Fibroblast of skin of right biceps (primary cell): ENCODE results near the gene PIK3AP1.
"Not testable (repeated sequence)": the region's sequence is repeated elsewhere in the genome, so short reads cannot be mapped to it uniquely, and the experiment has no call there.

Experiments
- DNase-seq: peaks from one replicate; pipeline ENCODE4 v3.0.0-alpha.2; 2013

The PIK3AP1 gene

DNA sequence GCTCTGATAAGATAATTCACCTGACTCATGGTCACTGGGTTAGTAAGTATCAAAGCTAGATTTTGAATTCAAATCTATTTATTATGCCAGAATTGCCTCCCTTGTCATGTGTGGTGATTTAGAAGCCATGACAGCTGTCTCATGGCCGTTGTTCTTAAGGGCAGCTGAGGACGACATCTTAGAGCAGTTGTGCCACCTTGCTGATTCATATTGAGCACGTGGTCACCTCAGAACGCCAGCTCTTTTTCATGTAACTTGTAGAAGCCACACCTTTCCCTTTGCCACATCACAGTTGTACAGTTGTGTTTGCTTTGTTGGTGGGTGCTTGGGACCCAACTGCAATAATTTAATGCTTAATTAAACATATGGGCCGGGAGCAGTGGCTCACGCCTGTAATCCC, 4.3 kb upstream of the PIK3AP1 start:
- DNase-seq, result no peak

DNA sequence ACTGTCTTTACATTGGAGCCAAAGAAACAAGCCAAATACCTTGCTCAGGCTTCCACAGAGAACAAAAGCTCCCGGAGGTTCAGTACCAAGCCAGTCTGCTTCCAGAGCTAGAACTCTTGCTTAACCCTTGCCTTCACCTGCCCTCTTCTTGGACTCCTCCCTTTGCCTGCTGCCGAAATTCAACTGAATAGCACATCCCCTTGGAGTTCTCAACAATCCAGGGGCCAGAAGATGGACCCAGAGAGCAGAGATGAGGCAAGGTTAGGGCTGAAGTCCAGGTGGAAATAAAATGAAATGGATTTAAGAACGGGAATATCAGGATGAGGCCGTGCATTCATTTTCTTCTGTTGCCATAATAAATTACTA, 876 bp upstream of the PIK3AP1 start:
- no peak for DNase-seq

DNA sequence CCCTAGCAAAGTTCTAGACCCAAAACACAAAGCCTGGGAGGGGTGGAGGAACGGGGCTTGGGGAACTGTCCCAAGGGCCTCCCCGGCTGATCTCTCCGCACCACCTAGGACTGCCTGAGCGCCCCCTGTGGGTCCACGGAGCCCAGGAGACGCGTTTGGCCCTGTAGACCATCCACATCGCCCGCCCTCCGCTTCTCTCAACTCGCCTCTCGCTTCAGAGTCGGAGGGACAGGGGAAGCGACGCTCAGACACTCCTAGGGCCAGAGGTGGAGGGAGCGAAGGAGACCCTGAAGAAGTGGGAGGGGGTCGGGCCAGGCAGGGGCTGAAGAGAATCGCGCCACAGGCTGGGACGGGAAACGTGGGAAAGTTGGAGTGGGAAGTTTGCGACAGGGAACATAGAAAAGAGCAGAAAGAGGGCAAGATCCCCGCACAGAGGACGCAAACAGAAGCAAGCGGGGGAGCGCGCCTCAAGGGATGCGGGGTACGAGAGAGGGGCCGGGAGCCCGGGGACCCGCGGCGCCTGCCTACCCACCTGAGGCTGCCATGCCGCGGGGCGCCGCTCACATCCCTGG, 378 bp downstream of the PIK3AP1 start:
- DNase-seq, result no peak

DNA sequence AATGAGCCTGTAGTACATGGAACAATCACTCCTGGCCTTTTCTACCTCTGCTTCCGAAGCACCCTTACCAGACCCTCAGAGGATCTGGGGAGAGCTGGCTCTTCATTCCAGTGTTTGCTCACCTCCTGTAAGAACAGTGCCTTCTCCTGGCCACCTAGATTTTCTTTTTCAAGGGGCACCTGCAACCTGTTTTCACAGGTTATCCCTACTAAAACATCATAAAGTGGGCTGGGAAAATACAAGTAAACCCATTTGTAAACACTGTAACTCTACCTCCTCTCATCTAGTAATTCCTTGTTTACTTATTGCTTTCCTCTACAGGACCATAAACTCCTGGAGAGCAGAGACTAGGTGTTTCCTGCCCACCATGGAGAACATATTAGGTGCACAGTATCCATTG, 1.1 kb downstream of the PIK3AP1 start:
- DNase-seq, result no peak

DNA sequence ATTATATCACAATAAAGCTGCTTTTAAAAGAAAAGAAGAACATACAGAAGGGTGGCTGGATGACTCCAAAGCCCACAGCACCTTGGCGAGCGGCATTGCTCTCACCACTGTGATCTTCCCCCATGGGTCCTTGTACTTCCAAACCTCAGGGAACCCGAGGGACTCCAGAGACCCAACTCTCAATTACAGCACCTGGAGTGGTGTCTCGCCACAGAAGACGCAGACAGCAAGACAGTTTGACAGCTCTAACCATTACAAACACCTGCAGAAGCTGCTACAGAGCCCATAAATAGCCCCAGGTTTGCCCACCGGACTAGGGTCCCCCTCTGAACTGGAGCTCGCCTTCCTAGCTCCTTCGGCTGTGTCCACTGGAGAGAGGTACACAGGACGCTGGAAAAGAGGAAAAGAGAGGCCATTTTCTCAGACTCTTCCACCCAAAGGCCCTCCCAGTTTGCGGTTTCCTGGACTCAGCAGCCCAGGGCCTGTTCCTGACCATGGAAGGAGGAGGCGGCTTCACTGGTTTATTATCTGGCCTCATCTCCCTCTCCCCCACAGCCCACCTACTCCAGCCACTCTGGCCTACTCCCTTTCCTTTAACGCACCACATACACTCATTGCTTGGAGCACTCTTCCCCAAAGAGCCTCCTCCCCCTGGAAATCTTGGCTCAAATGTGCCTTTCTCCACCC, 1.9 kb downstream of the PIK3AP1 start:
- no peak for DNase-seq

DNA sequence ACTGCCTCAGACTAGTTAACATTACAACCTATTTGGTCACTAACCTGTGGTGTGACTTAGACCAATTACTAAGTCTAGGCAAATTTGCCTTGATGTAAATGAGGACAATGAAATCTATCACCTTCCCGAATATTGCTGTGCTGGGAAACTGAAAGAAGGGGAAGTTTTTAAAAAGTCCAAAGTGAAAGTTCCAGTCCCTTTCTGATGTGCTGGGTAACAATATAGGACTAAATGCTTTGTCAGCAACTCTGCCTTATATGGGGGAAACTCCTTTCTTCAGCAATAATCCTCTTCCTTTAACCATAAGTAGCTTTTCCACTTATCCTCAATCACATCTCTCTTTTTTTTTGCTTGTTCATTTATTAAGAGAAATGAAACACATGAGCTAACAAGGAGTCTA, 3.9 kb downstream of the PIK3AP1 start:
- no peak for DNase-seq

DNA sequence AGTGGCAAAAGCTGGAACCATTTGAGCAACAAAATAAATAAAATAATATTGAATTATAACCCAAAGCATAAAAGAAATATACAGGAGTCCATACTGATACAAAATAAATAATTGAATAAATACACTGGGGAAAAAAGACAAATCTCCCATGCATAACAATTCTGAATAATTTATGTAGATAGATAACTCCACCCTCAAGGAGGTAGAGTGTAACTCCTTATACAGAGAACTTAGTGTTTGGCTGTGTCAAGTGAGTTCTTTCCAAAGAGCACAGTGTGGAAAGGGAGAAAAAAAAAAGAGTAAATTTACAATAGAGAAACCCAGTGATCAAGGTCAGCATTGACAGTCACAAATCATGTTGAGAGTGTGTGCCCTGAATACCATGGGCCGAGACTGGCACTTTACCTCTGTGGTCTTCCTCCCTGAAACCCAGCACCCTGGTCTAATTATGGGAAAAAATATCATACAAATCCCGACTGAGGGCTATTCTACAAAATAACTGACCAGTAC, 5.5 kb downstream of the PIK3AP1 start:
- no peak for DNase-seq

DNA sequence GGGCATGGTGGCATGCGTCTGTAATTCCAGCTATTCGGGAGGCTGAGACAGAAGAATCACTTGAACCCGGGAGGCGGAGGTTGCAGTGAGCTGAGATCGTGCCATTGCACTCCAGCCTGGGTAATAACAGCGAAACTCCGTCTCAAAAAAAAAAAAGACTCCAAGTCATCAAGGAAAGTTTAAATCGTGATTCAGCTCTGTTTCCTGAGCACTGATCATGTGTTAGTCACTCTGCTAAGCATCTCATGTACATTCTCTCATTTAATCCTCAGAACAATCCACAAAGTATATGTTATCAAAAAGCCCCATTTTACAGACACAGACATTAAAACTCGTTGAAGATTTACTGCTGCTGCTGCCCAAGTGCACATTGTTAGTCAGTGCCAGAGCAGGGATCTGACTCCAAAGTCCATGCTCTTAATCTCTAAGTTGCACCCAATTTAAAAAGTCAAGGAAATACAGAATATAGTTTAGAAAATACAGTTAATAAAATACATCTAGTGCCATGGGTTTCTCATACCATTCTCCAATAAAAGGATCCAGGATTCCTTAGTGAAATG, 6.2 kb downstream of the PIK3AP1 start:
- DNase-seq, result peak; percentile 40

DNA sequence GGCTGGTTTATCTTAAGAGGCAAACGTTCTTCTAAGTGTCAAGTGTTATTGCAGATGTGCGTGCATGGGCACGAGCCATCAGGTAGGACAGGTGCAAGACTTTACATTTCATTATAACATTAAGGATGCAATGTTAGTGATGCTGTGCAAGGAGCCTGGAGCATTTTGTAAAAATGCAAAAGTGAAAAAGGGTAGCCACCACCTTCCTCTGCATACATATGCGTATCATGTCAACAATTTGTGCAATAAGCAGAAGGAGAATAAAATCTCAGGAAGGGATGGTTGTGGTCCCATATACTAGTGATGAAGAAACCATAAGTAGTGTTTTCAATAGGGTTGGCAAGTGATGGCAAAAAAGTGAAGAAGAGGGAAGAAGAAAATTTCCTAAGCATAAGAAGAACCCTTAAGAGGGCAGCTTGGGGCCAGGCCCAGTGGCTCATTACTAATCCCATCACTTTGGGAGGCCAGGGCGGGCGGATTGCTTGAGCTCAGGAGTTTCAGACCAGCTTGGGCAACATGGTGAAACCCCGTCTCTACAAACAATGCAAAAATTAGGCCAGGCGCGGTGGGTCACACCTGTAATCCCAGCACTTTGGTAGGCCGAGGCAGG, 7.5 kb downstream of the PIK3AP1 start:
- DNase-seq, result no peak

DNA sequence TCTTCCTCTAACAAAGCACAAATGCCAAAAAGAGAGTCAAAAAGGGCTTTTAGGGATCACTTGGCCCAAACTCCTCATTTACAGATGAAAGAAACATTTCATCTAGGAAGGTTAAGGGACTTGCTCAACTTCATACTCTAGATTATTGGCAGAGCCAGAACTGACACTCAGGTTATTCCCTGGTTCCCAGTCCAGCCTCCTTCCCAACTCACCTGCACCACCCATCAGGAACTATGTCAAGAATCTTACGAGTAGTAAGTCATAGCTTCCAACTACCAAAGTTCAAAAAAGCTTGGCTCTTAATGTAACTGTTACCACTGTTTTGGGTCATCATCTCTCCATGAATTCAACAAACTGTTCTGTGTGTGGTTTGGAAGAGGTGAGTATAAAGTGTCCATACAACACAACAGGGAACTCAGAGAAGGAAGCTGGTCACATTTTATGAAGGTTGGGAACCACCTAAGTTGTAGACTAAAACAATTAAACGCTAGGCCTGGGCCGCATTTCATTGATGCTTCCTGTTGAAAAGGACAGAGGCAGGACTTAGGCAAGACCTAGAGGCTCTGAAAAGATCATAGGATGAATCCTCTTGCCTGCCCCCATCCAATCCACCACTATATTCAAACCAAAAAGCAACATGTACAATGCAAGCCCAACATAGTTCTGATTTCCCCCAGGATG, 9.1 kb downstream of the PIK3AP1 start:
- DNase-seq, result no peak

DNA sequence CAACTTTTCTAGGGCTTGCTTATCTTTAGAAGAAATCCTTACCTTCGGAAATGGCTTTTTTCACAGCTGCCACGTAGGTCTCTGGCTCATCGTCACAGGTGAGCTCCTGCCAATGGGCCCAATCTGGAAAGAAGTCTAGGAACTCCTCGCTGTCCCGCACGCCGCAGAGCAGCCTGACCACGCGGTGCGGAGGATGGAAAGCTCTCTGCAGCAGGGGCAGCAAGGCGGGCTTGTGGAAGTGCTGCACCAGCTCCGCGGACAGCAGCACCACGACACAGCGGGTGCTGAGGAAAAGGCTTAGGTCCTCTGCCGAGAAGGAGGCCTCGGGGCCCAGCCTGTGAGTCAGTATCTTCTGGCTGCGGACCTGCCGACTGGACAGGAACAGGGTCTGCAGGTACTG, 10.8 kb downstream of the PIK3AP1 start:
- DNase-seq, result no peak

DNA sequence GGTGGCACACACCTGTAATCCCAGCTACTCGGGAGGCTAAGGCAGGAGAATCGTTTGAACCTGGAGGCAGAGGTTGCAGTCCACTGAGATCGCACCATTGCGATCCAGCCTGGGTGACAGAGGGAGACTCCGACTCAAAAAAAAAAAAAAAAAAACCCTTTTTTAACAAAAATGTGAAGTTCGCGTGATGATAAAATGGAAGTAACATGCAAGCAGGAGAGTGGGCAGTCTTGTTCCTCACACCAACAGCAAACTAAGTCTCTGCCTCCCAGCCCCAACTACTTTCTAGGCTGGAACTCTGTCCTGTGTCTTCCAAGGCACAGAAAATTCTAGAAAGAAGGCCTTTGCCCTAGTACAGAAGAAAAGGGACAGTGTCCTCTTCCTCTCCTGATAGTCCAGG, 11.3 kb downstream of the PIK3AP1 start:
- no peak for DNase-seq

DNA sequence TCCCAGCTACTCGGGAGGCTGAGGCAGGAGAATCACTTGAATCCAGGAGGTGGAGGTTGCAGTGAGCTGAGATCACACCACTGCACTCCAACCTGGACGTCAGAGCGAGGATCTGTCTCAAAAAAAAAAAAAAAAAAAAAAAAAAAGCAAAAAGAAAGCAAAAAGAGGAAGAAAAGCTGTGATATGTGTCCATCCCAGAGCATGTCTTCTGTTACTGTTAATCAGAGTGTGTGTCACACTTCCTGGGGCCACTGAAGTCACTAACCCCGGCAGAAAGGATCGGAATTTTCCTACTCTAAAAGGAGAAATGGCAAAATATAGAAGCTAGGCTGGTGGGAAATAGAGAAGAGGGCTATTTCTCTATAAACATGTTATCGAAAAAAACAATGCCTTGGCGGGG, 11.9 kb downstream of the PIK3AP1 start:
- no peak for DNase-seq

DNA sequence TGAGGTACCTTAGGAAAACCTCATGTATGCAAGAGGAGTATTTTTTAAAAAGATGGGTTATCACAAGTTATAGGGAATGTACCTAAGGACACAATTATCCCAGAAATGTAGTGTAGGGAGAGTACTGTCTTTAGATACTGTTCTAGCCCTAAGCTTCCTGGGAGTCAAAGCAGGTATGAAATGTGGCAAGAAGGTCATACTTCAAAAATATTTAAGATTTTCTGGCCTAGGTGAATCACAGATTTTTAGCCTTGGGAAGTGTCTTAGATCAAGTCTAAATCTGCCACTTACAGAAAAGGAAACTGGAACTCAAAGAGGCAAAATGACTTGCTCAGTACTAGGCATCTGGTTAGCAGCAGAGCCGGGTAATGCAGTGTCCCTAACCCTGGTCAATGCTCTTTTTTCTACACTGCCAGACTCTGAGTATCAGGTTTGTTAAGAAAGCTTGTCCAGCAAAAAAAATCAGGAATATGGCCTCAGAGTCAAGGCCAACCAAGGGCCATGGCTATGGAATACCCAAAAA, 13.9 kb downstream of the PIK3AP1 start:
- no peak for DNase-seq

DNA sequence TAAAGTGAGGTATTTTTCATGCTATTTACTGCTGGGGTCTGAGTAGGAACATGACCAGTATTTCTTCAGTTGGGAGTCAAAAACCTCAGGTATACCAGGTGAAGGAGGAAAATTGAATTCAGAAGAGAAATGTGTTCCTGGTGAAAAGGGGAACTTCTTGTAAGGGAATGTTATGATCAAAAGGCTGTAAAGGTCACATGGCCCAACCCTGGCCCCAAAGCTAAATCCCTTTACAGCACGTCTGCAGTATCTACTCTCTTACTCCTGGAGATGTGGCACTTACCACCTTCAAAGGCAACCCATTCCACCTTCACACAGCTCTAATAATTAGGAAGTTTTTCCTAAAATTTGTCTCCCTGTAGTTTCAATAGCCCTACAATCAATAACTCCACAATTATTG, 15.2 kb downstream of the PIK3AP1 start:
- DNase-seq, result no peak

DNA sequence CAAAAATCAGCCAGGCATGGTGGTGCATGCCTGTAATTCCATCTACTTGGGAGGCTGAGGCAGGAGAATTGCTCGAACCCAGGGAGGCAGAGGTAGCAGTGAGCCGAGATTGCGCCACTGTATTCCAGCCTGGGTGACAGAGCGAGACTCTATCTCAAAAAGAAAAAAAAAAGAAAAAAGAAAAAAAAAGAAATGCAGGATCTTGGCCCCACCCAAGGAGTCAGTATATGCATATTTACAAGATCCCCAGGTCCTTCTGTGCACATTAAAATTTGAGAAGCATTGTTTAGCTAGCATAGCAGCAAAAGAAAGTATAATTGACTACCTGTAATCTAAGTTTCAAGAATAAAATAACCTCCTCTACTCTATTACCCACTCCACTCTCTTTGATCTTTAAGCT, 15.8 kb downstream of the PIK3AP1 start:
- no peak for DNase-seq

DNA sequence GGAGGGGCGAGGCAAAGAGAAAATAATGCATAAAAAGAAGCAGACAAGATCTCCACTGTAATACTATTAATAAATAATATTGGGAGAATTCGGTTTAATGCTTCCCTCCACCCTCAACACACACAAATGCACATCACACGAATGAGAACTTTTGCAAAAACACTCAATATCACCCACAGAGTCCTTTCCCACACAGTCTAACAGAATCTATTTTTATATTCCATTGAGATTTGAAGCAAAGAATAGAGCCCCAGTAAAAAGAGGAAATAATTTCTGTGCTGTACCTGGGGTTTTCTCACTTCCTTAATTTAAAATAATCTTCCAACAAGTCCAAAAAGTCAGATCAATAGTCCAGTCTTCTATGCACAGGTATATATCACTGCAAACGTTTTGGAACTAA, 17.0 kb downstream of the PIK3AP1 start:
- no peak for DNase-seq

DNA sequence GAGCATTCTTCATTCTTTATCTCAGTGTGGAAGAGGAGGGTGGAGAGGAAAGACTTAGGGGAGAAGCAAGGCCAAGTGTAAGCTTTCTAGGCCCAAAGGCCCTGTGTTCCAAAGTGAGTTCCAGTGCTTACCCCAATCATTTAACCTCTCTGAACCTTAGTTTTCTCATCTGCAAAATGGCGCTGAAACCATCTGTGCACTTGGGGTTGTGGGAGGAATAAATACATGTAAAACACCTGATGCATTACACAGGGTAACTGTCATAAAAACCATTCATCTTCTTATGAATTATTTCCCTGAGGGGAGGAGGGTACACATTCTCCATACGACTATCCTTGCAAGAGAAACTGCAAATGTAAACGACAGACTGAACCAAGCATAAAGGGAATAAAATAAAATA, 19.0 kb downstream of the PIK3AP1 start:
- DNase-seq, result no peak

DNA sequence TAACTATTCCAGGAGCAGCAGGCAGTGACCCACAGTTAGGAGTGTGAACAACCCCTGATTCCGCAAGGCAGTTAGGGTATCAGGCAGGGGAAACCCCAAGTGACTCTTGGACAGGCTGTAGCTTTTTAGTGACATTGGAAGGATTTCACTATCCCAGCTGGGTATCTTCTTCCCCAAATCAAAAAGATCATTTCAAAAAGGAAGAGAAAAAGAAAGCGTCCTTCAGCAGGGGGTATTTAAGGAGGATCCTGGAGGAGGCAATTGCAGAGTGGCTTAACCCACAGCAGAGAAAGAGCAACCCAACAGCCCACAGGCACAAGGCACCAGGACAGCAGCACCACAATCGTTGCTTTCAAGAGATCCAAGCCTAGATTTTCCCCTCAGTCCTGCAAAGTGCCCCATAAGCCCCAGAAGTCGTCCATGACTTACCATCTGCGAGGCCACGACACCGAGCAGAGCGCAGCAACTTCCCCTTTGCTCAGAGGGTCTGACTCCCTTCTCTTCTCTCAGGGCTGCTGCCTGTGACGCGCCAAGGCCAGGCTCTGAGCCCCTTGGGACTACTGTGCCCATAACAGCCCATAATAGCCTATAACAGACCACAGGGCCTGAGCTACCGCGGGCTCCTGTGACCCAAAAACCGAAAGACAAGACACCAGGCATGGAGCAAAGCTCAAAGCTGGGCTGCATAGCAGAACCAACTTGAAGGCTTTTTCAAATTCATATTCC, 19.8 kb downstream of the PIK3AP1 start:
- DNase-seq, result no peak

DNA sequence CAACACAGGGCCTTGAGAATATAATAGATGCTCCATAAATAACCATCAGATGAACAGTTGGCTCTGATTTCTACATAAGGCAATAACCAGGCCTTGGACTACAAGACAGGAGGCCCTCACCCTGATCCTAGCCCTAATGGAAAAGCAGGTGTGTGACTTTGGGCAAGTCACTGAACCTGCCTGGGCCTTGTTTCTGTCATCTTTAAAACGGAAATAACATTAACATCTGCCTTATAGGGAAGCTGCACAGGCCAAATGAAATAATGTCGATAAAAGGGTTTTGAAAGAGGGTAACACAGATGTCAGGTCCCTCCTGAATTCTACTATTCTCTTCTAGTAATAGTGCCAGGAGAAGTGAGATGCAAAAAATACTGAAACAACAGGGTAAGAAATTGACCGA, 20.7 kb downstream of the PIK3AP1 start:
- DNase-seq, result no peak

DNA sequence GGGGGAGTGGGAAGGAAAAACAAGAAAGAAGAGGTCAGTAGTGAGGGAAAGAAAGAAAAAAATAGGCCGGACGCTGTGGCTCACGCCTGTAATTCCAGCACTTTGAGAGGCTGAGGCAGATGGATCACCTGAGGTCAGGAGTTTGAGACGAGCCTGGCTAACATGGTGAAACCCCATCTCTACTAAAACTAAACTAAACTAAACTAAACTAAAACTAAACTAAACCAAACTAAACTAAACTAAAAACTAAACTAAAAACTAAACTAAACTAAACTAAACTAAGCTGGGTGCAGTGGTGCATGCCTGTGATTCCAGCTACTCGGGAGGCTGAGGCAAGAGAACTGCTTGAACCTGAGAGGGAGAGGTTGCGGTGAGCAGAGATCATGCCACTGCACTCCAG, 22.0 kb downstream of the PIK3AP1 start:
- DNase-seq, result not testable (repeated sequence)

DNA sequence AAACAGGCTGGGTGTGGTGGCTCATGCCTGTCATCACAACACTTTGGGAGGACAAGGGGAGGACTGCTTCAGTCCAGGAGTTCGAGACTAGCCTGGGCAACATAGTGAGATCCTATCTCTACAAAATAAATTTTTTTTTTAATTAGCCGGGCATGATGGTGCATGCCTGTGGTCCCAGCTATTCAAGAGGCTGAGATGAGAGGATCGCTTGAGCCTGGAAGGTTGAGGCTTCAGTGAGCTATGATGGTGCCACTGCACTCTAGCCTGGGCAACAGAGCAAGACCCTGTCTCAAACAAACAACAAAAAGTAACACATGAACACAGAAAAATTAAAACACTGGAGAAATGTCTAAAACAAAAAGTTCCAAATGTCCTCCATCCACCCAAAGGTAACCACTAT, 22.9 kb downstream of the PIK3AP1 start:
- DNase-seq, result no peak
